ENCODE measurements around the gene ACVR2B.

ACVR2B gene

GRCh38 chr3:38538773-38539353 is 85.2 kb downstream of the ACVR2B start:
- Histone ChIP-seq H3K36me3 (peaks cover 13 to 23% (median 19%) of the 10 kb centered on the region in 3 donors), H3K4me3 (no peak overlapping the region), H3K27me3 (no peaks in the 10 kb centered on the region), H3K27ac (no peak overlapping the region), H3K4me1 (peaks cover 0 to 10% (median 0%) of the 10 kb centered on the region in 4 donors), H3K9me3 (no peaks in the 10 kb centered on the region)
- no peak for TF ChIP-seq CTCF (IDR thresholded peaks at IDR 0.05)
- DNase-seq = no peak
- intact Hi-C loops (cut with DNase I; ENCODE audit: low total_unique reads) = no loop called here

GRCh38 chr3:38541806-38542205 is 88.1 kb downstream of the ACVR2B start:
- no peak for DNase-seq
- no peaks in the 10 kb centered on the region for H3K27me3 ChIP-seq
- no peak overlapping the region for H3K27ac ChIP-seq
- peaks cover 0 to 10% (median 0%) of the 10 kb centered on the region in 4 donors for H3K4me1 ChIP-seq
- intact Hi-C loops (cut with DNase I; ENCODE audit: low total_unique reads) = no loop called here
- no peak overlapping the region for H3K4me3 ChIP-seq
- no peaks in the 10 kb centered on the region for H3K9me3 ChIP-seq
- TF ChIP-seq CTCF (IDR thresholded peaks at IDR 0.05) = no peak
- peaks cover 0 to 4% (median 3%) of the 10 kb centered on the region in 3 donors for H3K36me3 ChIP-seq

Data from tibial artery (tissue), 4 donors.